Astrocyte (in vitro differentiated cells and primary cell): ENCODE measurements around the gene SORD.

Source experiments
- EZH2 ChIP-seq: IDR thresholded peaks from 2 replicates; pipeline ENCODE4 v1.6.1; 2012; ENCODE audit warnings: mild to moderate bottlenecking, low read length, inconsistent platforms; ENCODE audit not compliant: insufficient read depth
- TF ChIP-seq, protein P1 (sequence below): IDR thresholded peaks from 2 replicates; pipeline ENCODE4 v1.5.1; 2011; ENCODE audit warnings: low read depth, mild to moderate bottlenecking, inconsistent platforms, low read length, moderate library complexity; ENCODE audit not compliant: insufficient read depth

DNA sequence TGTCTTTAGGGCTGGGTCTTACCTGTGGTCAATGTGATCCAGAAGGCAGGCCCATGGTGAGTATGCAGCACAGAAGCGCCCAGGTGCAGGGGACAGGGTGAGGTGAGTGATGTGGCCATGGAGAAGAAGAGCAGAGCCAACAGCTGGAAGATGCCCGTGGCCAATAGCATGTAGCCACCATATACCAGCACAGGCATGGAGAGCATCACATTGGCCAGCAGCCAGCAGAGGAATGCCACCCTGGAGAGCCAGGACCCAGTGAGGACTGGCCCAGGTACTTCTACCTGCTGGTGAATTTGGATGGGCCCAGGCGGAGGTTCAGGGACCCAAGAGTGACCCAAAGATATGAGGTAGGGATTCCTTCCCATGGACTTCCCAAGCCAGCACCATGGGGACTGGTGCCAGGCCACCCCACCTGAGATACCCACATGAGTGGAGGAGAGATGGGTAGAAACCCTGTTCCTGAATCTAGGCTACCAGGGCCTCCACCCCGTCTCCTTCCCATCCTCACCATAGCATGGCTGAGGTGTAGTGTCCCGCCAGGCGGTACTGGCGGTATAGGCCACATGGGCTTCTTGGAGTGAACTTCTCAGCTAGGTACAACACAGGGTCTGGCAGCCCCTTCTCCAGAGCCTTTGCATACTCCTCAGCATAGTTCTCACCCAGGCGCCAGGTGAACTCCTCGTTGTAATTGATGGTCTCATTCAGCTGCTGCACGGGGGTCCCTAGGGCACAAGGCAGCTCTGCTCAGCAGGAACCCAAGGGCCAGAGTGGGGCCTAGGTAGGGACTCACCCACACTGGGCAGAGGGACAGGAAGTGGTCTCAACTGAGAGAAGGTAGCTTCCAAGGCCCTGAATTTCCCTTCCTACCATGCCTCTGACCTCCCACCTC lies 97.3 kb downstream of the SORD start:
- TF ChIP-seq, protein P1, sequence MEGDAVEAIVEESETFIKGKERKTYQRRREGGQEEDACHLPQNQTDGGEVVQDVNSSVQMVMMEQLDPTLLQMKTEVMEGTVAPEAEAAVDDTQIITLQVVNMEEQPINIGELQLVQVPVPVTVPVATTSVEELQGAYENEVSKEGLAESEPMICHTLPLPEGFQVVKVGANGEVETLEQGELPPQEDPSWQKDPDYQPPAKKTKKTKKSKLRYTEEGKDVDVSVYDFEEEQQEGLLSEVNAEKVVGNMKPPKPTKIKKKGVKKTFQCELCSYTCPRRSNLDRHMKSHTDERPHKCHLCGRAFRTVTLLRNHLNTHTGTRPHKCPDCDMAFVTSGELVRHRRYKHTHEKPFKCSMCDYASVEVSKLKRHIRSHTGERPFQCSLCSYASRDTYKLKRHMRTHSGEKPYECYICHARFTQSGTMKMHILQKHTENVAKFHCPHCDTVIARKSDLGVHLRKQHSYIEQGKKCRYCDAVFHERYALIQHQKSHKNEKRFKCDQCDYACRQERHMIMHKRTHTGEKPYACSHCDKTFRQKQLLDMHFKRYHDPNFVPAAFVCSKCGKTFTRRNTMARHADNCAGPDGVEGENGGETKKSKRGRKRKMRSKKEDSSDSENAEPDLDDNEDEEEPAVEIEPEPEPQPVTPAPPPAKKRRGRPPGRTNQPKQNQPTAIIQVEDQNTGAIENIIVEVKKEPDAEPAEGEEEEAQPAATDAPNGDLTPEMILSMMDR: no peak
- no peak for TF ChIP-seq EZH2
